WTC11 (cell line): ENCODE measurements around the gene LRRC58. TPM values are rescaled to one million over a fixed set of nuclear protein-coding genes. Genes with fewer than 3 reads are reported as not detected.

Source experiments
- ATAC-seq: fragments of 200-7000 bp; cut with Tn5 transposase; 2 replicates; pipeline ENCODE4 v1.10.0; 2021; ENCODE audit warnings: mild to moderate bottlenecking, moderate library complexity
- CTCF ChIA-PET: fragments of 300-600 bp; sonication (Branson Sonifier 250); formaldehyde crosslinking; loops from one replicate; lab custom pipeline; 2021; ENCODE audit warnings: antibody characterized with exemption; lab: Charles Lee
- POLR2A ChIA-PET: fragments of 350-600 bp; sonication (Branson Sonifier 250); formaldehyde crosslinking; loops from one replicate; lab custom pipeline; 2021; ENCODE audit warnings: antibody characterized with exemption; lab: Charles Lee
- DNase-seq: peaks from one replicate; pipeline ENCODE4 v3.0.0; 2021; ENCODE audit warnings: low spot score
- H3K27ac Mint-ChIP-seq: 2 replicates; pipeline ENCODE4 v1.8.0; 2021; ENCODE audit warnings: mixed read lengths
- H3K27me3 Mint-ChIP-seq: 2 replicates; pipeline ENCODE4 v1.8.0; 2021; ENCODE audit warnings: low read depth, mild to moderate bottlenecking, moderate library complexity, mixed read lengths
- H3K36me3 Mint-ChIP-seq: 2 replicates; pipeline ENCODE4 v1.8.0; 2021; ENCODE audit warnings: mixed read lengths
- H3K4me1 Mint-ChIP-seq: 2 replicates; pipeline ENCODE4 v1.8.0; 2022; ENCODE audit warnings: mixed read lengths
- H3K4me3 Mint-ChIP-seq: 2 replicates; pipeline ENCODE4 v1.8.0; 2021; ENCODE audit warnings: mild to moderate bottlenecking, moderate library complexity, mixed read lengths
- H3K9me3 Mint-ChIP-seq: 2 replicates; pipeline ENCODE4 v1.8.0; 2021; ENCODE audit warnings: mixed read lengths
- CREM ChIP-seq: sonication (generic); formaldehyde crosslinking; IDR thresholded peaks from 2 replicates; pipeline ENCODE4 v1.8.1; 2022; ENCODE audit warnings: mild to moderate bottlenecking, missing genetic modification reagents, moderate library complexity
- ERG ChIP-seq: fragments of 250-450 bp; sonication (Bioruptor Pico); IDR thresholded peaks from 2 replicates; pipeline ENCODE4 v1.8.0; 2021; ENCODE audit warnings: mild to moderate bottlenecking
- FOXP4 ChIP-seq: sonication (generic); formaldehyde crosslinking; IDR thresholded peaks from 2 replicates; pipeline ENCODE4 v1.8.0; 2022; ENCODE audit warnings: mild to moderate bottlenecking, missing genetic modification reagents
- JAZF1 ChIP-seq: fragments of 250-450 bp; sonication (Bioruptor Pico); IDR thresholded peaks from 2 replicates; pipeline ENCODE4 v1.9.0; 2021; ENCODE audit warnings: moderate library complexity, mild to moderate bottlenecking, inconsistent platforms
- JUN ChIP-seq: sonication (generic); formaldehyde crosslinking; IDR thresholded peaks from 2 replicates; pipeline ENCODE4 v1.8.0; 2023; ENCODE audit warnings: mild to moderate bottlenecking, missing genetic modification reagents
- NR2C2 ChIP-seq: sonication (generic); formaldehyde crosslinking; IDR thresholded peaks from 2 replicates; pipeline ENCODE4 v1.8.0; 2022; ENCODE audit warnings: mild to moderate bottlenecking, missing genetic modification reagents
- OVOL2 ChIP-seq: fragments of 250-450 bp; sonication (Bioruptor Pico); IDR thresholded peaks from 2 replicates; pipeline ENCODE4 v1.9.0; 2021; ENCODE audit warnings: mild to moderate bottlenecking, borderline replicate concordance
- RELA ChIP-seq: sonication (generic); formaldehyde crosslinking; IDR thresholded peaks from 2 replicates; pipeline ENCODE4 v1.8.1; 2022; ENCODE audit warnings: missing genetic modification reagents, mild to moderate bottlenecking, borderline replicate concordance
- ZNF232 ChIP-seq: sonication (generic); formaldehyde crosslinking; IDR thresholded peaks from 2 replicates; pipeline ENCODE4 v1.8.0; 2022; ENCODE audit warnings: mild to moderate bottlenecking, missing genetic modification reagents
- ZNF263 ChIP-seq: sonication (generic); formaldehyde crosslinking; IDR thresholded peaks from 2 replicates; pipeline ENCODE4 v1.8.1; 2022; ENCODE audit warnings: low read depth, mild to moderate bottlenecking, moderate library complexity, missing genetic modification reagents
- ZNF416 ChIP-seq: fragments of 250-450 bp; sonication (Bioruptor Pico); IDR thresholded peaks from 2 replicates; pipeline ENCODE4 v1.9.0; 2021; ENCODE audit warnings: mild to moderate bottlenecking, inconsistent platforms
- total RNA-seq: library from RNA; stranded (reverse); gene quantifications from 3 replicates; pipeline ENCODE4 v1.2.3, GENCODE V29; 2021
- TF ChIP-seq, protein P1 (sequence below): fragments of 250-450 bp; sonication (Bioruptor Pico); IDR thresholded peaks from 2 replicates; pipeline ENCODE4 v1.9.0; 2021; ENCODE audit warnings: mild to moderate bottlenecking
- TF ChIP-seq, protein P2 (sequence below): sonication (generic); formaldehyde crosslinking; IDR thresholded peaks from 2 replicates; pipeline ENCODE4 v1.8.0; 2022; ENCODE audit warnings: mild to moderate bottlenecking, missing genetic modification reagents
- TF ChIP-seq, protein P3 (sequence below): sonication (generic); formaldehyde crosslinking; IDR thresholded peaks from 2 replicates; pipeline ENCODE4 v1.8.1; 2023; ENCODE audit warnings: mild to moderate bottlenecking, missing genetic modification reagents, borderline replicate concordance
- TF ChIP-seq, protein P4 (sequence below): sonication (generic); formaldehyde crosslinking; IDR thresholded peaks from 2 replicates; pipeline ENCODE4 v1.8.1; 2023; ENCODE audit warnings: mild to moderate bottlenecking, missing genetic modification reagents, moderate library complexity
- TF ChIP-seq, protein P5 (sequence below): sonication (generic); formaldehyde crosslinking; IDR thresholded peaks from 2 replicates; pipeline ENCODE4 v1.8.0; 2022; ENCODE audit warnings: mild to moderate bottlenecking, missing genetic modification reagents
- TF ChIP-seq, protein P6 (sequence below): sonication (generic); formaldehyde crosslinking; IDR thresholded peaks from 2 replicates; pipeline ENCODE4 v1.8.1; 2023; ENCODE audit warnings: mild to moderate bottlenecking, missing genetic modification reagents

Gene LRRC58
- total RNA-seq, 1 experiment from 2014 or later = 15.1 TPM

DNA sequence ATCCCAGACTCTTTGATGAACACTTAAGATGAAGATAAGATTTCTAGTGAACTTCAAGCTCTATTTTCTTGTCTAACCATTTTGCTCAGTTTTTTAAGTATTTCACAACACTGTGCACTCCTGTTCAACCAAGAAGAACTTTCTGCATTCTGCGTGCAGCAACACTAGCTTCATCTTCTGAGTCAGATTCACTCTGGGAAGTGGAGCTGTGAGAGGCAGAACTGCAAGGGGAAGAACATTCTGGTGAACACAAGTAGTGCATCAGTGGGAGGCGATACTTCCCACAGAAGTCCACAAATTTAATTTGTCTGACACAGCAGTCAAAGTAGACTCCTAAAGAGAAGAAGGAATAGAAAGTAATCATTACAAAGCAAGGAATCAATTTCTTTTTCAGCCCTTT is 18.1 kb downstream of the LRRC58 start (continued):
- TF ChIP-seq ERG (CRISPR knock-in tag) (no peak), JAZF1 (CRISPR knock-in tag) (no peak), OVOL2 (no peak), FOXP4 (CRISPR knock-in tag) (no peak), ZNF416 (CRISPR knock-in tag) (no peak)
- TF ChIP-seq, protein P1, sequence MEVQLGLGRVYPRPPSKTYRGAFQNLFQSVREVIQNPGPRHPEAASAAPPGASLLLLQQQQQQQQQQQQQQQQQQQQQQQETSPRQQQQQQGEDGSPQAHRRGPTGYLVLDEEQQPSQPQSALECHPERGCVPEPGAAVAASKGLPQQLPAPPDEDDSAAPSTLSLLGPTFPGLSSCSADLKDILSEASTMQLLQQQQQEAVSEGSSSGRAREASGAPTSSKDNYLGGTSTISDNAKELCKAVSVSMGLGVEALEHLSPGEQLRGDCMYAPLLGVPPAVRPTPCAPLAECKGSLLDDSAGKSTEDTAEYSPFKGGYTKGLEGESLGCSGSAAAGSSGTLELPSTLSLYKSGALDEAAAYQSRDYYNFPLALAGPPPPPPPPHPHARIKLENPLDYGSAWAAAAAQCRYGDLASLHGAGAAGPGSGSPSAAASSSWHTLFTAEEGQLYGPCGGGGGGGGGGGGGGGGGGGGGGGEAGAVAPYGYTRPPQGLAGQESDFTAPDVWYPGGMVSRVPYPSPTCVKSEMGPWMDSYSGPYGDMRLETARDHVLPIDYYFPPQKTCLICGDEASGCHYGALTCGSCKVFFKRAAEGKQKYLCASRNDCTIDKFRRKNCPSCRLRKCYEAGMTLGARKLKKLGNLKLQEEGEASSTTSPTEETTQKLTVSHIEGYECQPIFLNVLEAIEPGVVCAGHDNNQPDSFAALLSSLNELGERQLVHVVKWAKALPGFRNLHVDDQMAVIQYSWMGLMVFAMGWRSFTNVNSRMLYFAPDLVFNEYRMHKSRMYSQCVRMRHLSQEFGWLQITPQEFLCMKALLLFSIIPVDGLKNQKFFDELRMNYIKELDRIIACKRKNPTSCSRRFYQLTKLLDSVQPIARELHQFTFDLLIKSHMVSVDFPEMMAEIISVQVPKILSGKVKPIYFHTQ = no peak

GRCh38 chr3:120326784-120327183 is 22.4 kb downstream of the LRRC58 start:
- Mint-ChIP-seq H3K4me3 (no peak overlapping the region), H3K27ac (no peak overlapping the region), H3K9me3 (no peaks in the 10 kb centered on the region), H3K27me3 (no peaks in the 10 kb centered on the region), H3K4me1 (peaks cover 2% of the 10 kb centered on the region), H3K36me3 (peaks cover 7% of the 10 kb centered on the region; the same call in 1 of the 2 replicates)
- ChIA-PET CTCF (no interaction called here), POLR2A (no interaction called here)
- DNase-seq = no peak
- ATAC-seq = no peak
- TF ChIP-seq CREM (CRISPR knock-in tag) (no peak), NR2C2 (CRISPR knock-in tag) (no peak), RELA (CRISPR knock-in tag) (no peak), ZNF263 (CRISPR knock-in tag) (no peak), FOXP4 (CRISPR knock-in tag) (no peak), JUN (no peak), ZNF232 (CRISPR knock-in tag) (no peak)
- TF ChIP-seq, protein P2, sequence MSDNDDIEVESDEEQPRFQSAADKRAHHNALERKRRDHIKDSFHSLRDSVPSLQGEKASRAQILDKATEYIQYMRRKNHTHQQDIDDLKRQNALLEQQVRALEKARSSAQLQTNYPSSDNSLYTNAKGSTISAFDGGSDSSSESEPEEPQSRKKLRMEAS (CRISPR knock-in tag) = no peak
- TF ChIP-seq, protein P3, sequence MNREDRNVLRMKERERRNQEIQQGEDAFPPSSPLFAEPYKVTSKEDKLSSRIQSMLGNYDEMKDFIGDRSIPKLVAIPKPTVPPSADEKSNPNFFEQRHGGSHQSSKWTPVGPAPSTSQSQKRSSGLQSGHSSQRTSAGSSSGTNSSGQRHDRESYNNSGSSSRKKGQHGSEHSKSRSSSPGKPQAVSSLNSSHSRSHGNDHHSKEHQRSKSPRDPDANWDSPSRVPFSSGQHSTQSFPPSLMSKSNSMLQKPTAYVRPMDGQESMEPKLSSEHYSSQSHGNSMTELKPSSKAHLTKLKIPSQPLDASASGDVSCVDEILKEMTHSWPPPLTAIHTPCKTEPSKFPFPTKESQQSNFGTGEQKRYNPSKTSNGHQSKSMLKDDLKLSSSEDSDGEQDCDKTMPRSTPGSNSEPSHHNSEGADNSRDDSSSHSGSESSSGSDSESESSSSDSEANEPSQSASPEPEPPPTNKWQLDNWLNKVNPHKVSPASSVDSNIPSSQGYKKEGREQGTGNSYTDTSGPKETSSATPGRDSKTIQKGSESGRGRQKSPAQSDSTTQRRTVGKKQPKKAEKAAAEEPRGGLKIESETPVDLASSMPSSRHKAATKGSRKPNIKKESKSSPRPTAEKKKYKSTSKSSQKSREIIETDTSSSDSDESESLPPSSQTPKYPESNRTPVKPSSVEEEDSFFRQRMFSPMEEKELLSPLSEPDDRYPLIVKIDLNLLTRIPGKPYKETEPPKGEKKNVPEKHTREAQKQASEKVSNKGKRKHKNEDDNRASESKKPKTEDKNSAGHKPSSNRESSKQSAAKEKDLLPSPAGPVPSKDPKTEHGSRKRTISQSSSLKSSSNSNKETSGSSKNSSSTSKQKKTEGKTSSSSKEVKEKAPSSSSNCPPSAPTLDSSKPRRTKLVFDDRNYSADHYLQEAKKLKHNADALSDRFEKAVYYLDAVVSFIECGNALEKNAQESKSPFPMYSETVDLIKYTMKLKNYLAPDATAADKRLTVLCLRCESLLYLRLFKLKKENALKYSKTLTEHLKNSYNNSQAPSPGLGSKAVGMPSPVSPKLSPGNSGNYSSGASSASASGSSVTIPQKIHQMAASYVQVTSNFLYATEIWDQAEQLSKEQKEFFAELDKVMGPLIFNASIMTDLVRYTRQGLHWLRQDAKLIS (CRISPR knock-in tag) = no peak
- TF ChIP-seq, protein P4, sequence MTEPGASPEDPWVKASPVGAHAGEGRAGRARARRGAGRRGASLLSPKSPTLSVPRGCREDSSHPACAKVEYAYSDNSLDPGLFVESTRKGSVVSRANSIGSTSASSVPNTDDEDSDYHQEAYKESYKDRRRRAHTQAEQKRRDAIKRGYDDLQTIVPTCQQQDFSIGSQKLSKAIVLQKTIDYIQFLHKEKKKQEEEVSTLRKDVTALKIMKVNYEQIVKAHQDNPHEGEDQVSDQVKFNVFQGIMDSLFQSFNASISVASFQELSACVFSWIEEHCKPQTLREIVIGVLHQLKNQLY (CRISPR knock-in tag) = no peak
- TF ChIP-seq, protein P5, sequence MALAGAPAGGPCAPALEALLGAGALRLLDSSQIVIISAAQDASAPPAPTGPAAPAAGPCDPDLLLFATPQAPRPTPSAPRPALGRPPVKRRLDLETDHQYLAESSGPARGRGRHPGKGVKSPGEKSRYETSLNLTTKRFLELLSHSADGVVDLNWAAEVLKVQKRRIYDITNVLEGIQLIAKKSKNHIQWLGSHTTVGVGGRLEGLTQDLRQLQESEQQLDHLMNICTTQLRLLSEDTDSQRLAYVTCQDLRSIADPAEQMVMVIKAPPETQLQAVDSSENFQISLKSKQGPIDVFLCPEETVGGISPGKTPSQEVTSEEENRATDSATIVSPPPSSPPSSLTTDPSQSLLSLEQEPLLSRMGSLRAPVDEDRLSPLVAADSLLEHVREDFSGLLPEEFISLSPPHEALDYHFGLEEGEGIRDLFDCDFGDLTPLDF (CRISPR knock-in tag) = no peak
- TF ChIP-seq, protein P6, sequence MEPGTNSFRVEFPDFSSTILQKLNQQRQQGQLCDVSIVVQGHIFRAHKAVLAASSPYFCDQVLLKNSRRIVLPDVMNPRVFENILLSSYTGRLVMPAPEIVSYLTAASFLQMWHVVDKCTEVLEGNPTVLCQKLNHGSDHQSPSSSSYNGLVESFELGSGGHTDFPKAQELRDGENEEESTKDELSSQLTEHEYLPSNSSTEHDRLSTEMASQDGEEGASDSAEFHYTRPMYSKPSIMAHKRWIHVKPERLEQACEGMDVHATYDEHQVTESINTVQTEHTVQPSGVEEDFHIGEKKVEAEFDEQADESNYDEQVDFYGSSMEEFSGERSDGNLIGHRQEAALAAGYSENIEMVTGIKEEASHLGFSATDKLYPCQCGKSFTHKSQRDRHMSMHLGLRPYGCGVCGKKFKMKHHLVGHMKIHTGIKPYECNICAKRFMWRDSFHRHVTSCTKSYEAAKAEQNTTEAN (CRISPR knock-in tag) = no peak
